HCT116 (cell line): ENCODE measurements around the gene SUPT5H.

Experiments used
- CBX3 ChIP-seq: IDR thresholded peaks from 2 replicates; pipeline ENCODE4 v1.6.1; 2012; ENCODE audit warnings: low read depth
- CEBPB ChIP-seq: IDR thresholded peaks from 2 replicates; pipeline ENCODE4 v1.6.1; 2012; ENCODE audit warnings: low read depth
- CTCF ChIP-seq, 3 experiments: fragments of 200-600 bp in 1 of 3; sonication (generic) in 1 of 3; IDR thresholded peaks in 2 of 3; conservative IDR thresholded peaks in 1 of 3; 2 replicates each; pipeline ENCODE4 v1.5.1; 2012 to 2017; ENCODE audit warnings: low read depth in 2 of 3, low read length in 2 of 3, antibody characterized with exemption in 1 of 3, borderline replicate concordance in 1 of 3, control low read depth in 1 of 3, mild to moderate bottlenecking in 1 of 3, mixed read lengths in 1 of 3, mixed run types in 1 of 3, moderate library complexity in 1 of 3; ENCODE audit not compliant: insufficient read depth in 1 of 3
- EGR1 ChIP-seq: IDR thresholded peaks from 2 replicates; pipeline ENCODE4 v1.6.1; 2012; ENCODE audit warnings: low read depth
- ELF1 ChIP-seq: IDR thresholded peaks from 2 replicates; pipeline ENCODE4 v1.6.1; 2012; ENCODE audit warnings: low read depth, borderline replicate concordance
- EZH2 ChIP-seq: fragments of 200-600 bp; sonication (generic); IDR thresholded peaks from 2 replicates; pipeline ENCODE4 v1.6.1; 2017; ENCODE audit warnings: antibody characterized with exemption, mixed run types
- EZH2phosphoT487 ChIP-seq: fragments of 200-600 bp; IDR thresholded peaks from 2 replicates; pipeline ENCODE4 v1.6.1; 2018; ENCODE audit warnings: antibody characterized with exemption, borderline replicate concordance
- POLR2A ChIP-seq: IDR thresholded peaks from 2 replicates; pipeline ENCODE4 v1.7.0; 2011; ENCODE audit warnings: borderline replicate concordance; ENCODE audit not compliant: insufficient read depth, insufficient read length; ENCODE audit errors: extremely low read depth
- POLR2AphosphoS5 ChIP-seq: IDR thresholded peaks from 2 replicates; pipeline ENCODE4 v1.6.1; 2011; ENCODE audit warnings: mild to moderate bottlenecking, low read depth, low read length, moderate library complexity
- SIN3A ChIP-seq: IDR thresholded peaks from 2 replicates; pipeline ENCODE4 v1.6.1; 2012; ENCODE audit warnings: low read depth
- SRF ChIP-seq: IDR thresholded peaks from 2 replicates; pipeline ENCODE4 v1.6.1; 2012; ENCODE audit warnings: low read depth
- TCF7L2 ChIP-seq: IDR thresholded peaks from 2 replicates; pipeline ENCODE4 v1.7.0; 2011; ENCODE audit warnings: borderline replicate concordance, inconsistent platforms; ENCODE audit not compliant: insufficient read depth, insufficient read length; ENCODE audit errors: extremely low read depth
- ZNF274 ChIP-seq: fragments of 200-500 bp; sonication (Bioruptor generic); IDR thresholded peaks from 2 replicates; pipeline ENCODE4 v1.6.1; 2014; ENCODE audit warnings: mild to moderate bottlenecking, low read depth, low read length, inconsistent platforms
- TF ChIP-seq, protein P1 (sequence below): IDR thresholded peaks from 2 replicates; pipeline ENCODE4 v1.6.1; 2012

DNA sequence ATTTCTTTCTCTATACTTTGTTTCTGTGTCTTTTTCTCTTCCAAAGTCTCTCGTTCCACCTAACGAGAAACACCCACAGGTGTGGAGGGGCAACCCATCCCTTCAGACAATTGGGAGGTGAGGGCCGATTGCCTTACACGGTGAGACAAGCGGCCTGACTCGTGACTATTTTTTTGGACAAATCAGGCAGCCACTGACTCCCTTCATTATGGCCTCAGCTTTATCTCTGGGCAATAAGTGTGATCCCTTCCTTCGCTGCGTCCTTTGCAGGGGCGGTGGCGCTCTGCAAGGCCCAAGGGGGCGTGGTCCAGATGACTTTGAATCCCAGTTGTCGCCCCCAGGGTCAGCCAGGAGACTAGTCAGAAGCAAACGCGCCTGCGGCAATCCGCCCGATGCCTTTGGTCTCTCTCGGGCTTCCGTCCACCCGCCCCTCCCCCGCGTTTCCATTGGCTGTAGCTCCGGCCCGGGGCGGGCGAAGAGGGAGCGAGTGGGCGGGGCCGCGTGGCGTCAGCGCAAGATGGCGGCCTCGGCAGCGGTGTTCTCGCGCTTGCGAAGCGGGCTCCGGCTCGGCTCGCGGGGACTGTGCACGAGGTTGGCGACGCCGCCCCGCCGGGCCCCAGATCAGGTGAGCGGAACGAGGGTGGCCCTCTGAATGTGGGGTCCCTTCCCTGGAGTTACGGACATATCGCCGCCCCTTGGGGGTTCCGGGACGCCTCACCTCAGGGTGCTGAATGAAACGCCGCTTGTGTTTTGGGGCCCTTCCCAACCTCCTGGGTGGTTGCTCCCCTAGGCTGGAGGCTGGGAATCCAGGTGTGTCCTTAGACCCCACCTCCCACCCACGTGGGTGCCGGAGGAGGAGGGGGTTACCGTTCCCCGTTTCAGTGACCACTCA, 35.2 kb downstream of the SUPT5H start, which contains the start of gene TIMM50:
- TF ChIP-seq SRF, result no peak
- TF ChIP-seq CTCF (IDR thresholded peaks at IDR 0.05 in 2 of 3, conservative IDR thresholded peaks at IDR 0.05 in 1 of 3; ENCODE audit: borderline replicate concordance in 1 of 3, insufficient read depth in 1 of 3, low read depth in 2 of 3, low read length in 2 of 3), result no peak
- peak; percentile 76 for TF ChIP-seq POLR2AphosphoS5
- TF ChIP-seq EZH2, result no peak
- TF ChIP-seq EZH2phosphoT487, result no peak
- peak; percentile 35 for TF ChIP-seq POLR2A
- TF ChIP-seq CBX3, result no peak
- TF ChIP-seq ELF1, result no peak
- peak; percentile 84 for TF ChIP-seq TCF7L2
- TF ChIP-seq CEBPB, result no peak
- no peak for TF ChIP-seq ZNF274
- TF ChIP-seq EGR1, result peak; percentile 90
- peak; percentile 51; the same call in 1 of the 2 replicates for TF ChIP-seq SIN3A
- TF ChIP-seq, protein P1, sequence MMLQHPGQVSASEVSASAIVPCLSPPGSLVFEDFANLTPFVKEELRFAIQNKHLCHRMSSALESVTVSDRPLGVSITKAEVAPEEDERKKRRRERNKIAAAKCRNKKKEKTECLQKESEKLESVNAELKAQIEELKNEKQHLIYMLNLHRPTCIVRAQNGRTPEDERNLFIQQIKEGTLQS, result no peak
